Heart left ventricle (tissue), 16 donors: ENCODE data around the gene TSPAN14. TPM values are rescaled to one million over a fixed set of nuclear protein-coding genes. Genes with fewer than 3 reads are reported as not detected.
A peak's percentile ranks its signal among the peaks of the same experiment; 100 is the strongest.

Experiments used
- ATAC-seq, 4 donors: fragments of 200-7000 bp; cut with Tn5 transposase; one replicate each; pipeline ENCODE4 v1.9.1; 2020 to 2022; ENCODE audit warnings: moderate library complexity in 4 of 4, mild to moderate bottlenecking in 3 of 4, moderate number of reproducible peaks in 1 of 4
- DNase-seq, 5 donors: peaks; one replicate each; pipeline ENCODE4 v3.0.0-alpha.2; 2020
- H3K27ac ChIP-seq, 12 donors: fragments of 200-600 bp; sonication (generic) in 4 of 12; one replicate each; pipeline versions ENCODE4 v1.5.0 to v1.8.0; 2016 to 2022; ENCODE audit warnings: mild to moderate bottlenecking in 2 of 12
- H3K27me3 ChIP-seq, 9 donors: fragments of 200-600 bp; sonication (generic) in 2 of 9; one replicate each; pipeline versions ENCODE4 v1.5.1 to v1.8.0; 2016 to 2022; ENCODE audit warnings: mild to moderate bottlenecking in 3 of 9
- H3K36me3 ChIP-seq, 9 donors: fragments of 200-600 bp; sonication (generic) in 2 of 9; one replicate each; pipeline versions ENCODE4 v1.5.0 to v1.8.0; 2018 to 2022; ENCODE audit warnings: mild to moderate bottlenecking in 2 of 9
- H3K4me1 ChIP-seq, 12 donors: fragments of 200-600 bp; sonication (generic) in 4 of 12; one replicate each; pipeline versions ENCODE4 v1.5.0 to v1.8.0; 2016 to 2022; ENCODE audit warnings: mild to moderate bottlenecking in 3 of 12
- H3K4me3 ChIP-seq, 12 donors: fragments of 200-600 bp; sonication (generic) in 4 of 12; one replicate each; pipeline versions ENCODE4 v1.5.0 to v1.8.0; 2017 to 2022; ENCODE audit warnings: mild to moderate bottlenecking in 9 of 12, moderate library complexity in 4 of 12
- H3K9me3 ChIP-seq, 12 donors: fragments of 200-600 bp; sonication (generic) in 4 of 12; one replicate each; pipeline versions ENCODE4 v1.5.0 to v1.8.0; 2016 to 2022; ENCODE audit warnings: mild to moderate bottlenecking in 1 of 12
- POLR2A ChIP-seq, 2 donors: fragments of 450-650 bp; IDR thresholded peaks; one replicate each; pipeline ENCODE4 v1.6.1; 2017; ENCODE audit warnings: antibody characterized with exemption in 2 of 2, mild to moderate bottlenecking in 2 of 2, moderate library complexity in 2 of 2
- WGBS, 4 donors: extraction: QIAGEN DNeasy Blood & Tissue Kit in 2 of 4; methylation state at CpG; one replicate each; pipeline versions ENCODE4 v1.1.5 to v1.1.7; 2013 to 2018; 5-methylcytosine and 5-hydroxymethylcytosine counted together
- intact Hi-C, 10 donors: fragments of 100-400 bp; cut with DNase I; formaldehyde crosslinking; loops; one replicate each; pipeline versions ENCODE4 v1.11.1 to v1.14.2; 2022
- polyA plus RNA-seq, 2 donors: library from polyadenylated mRNA; stranded (reverse); fragments of 200-250 nt; gene quantifications; one replicate each; pipeline ENCODE4 v1.2.3, GENCODE V29; 2013
- total RNA-seq, 9 donors: library from RNA; depleted of rRNA in 2 of 9; stranded (reverse); fragments of >200 nt in 2 of 9; fragmentation: NEBNext Ultra II Directional in 3 of 9; extraction: Animal tissue kit (Norgen Biotek cat#: 25700) in 3 of 9; gene quantifications; one replicate each; pipeline versions ENCODE4 v1.1.0 to v1.2.4, GENCODE V29; 2016 to 2023
- TF ChIP-seq, protein P1 (sequence below), 12 donors: fragments of 200-600 bp; sonication (generic) in 4 of 12; IDR thresholded peaks; one replicate each; pipeline versions ENCODE4 v1.5.0 to v1.8.0; 2018 to 2022; ENCODE audit warnings: antibody characterized with exemption in 12 of 12, mild to moderate bottlenecking in 5 of 12
- donor health status: ischemic (EF 13 %, LVEDD 7.1; RV severe dilation, severe dysfunction).
- donor health status: healthy with polysubstance abuse.
- donor health status: DM: no; HTN: yes; CAD: no.
- donor health status: DM: no; HTN: no; CAD: no.
- donor health status: ischemic (EF 25% LVEDD 6.9; RV normal size, moderate dysfunction).
- donor health status: ischemic (EF 25% LVEDD 5.7; RV mildly dilated, moderate dysfunction).
- donor health status: healthy.
- donor health status: DM: yes; HTN: yes; CAD: no.
- donor health status: ischemic (EF 35%, LVEDD 5.7; RV mildly dilated, moderate dysfunction).
- donor health status: nonischemic (EF 11% LVEDD 7.7; RV severe dilation, severe dysfunction).
- donor health status: DM: yes; HTN: yes; CAD: no.
- donor health status: PGD.
- donor health status: ischemic (EF 29% LVEDD 5.4; RV normal size, mild dysfunction).
- donor health status: nonischemic (EF 23%, LVEDD 6.1; RV moderate dilation, normal function).

TSPAN14 gene
- total and polyA plus RNA-seq, 11 donors, result 17.4 to 71.5 (median 39.6) TPM

DNA sequence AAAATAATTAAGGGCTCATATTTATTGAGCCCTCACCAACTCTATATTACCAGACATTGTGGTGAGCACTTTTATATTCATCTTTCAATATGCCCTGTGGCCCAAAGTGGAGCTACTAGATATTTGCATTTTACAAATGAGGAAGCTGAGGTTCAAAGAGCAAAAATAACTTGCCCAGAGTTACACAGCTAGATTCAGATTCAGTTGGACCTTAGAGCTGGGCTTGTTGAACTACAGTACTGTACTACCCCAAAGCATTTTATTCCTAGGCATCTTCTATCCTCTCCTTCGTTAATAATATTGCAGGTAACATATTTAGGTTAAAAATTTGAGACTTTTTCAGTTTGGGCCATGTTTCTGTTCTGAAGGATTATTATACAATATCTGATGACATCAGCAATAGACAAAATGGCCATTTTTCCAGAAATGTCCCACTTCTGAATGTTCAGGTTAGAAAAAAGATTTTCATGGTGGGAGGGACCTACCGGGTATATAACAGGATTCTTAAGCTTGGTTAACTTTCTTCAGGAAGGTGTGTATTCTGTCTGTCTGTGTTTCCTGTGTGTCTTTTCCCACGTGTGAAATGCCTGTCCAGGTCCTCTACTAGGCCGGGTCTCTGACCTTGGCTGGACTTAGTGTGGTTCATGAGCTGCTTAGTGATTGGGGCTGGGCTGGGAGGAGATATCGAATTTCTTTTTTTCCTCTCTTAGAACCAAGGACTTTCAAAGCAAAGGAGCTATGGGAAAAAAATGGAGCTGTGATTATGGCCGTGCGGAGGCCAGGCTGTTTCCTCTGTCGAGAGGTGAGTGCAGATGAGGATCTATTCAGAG, 32.2 kb upstream of the TSPAN14 start:
- no peak for TF ChIP-seq POLR2A (IDR thresholded peaks at IDR 0.05)
- TF ChIP-seq, protein P1, sequence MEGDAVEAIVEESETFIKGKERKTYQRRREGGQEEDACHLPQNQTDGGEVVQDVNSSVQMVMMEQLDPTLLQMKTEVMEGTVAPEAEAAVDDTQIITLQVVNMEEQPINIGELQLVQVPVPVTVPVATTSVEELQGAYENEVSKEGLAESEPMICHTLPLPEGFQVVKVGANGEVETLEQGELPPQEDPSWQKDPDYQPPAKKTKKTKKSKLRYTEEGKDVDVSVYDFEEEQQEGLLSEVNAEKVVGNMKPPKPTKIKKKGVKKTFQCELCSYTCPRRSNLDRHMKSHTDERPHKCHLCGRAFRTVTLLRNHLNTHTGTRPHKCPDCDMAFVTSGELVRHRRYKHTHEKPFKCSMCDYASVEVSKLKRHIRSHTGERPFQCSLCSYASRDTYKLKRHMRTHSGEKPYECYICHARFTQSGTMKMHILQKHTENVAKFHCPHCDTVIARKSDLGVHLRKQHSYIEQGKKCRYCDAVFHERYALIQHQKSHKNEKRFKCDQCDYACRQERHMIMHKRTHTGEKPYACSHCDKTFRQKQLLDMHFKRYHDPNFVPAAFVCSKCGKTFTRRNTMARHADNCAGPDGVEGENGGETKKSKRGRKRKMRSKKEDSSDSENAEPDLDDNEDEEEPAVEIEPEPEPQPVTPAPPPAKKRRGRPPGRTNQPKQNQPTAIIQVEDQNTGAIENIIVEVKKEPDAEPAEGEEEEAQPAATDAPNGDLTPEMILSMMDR (IDR thresholded peaks at IDR 0.05), result no peak
- intact Hi-C loops, result no loop called here
- 80 to 84% (median 82%) methylated on average over 8 of the region's 8 CpGs for WGBS, 4 donors
- H3K27ac ChIP-seq, result no peak overlapping the region
- H3K36me3 ChIP-seq, result peaks cover 0 to 60% (median 40%) of the 10 kb centered on the region in 9 donors
- DNase-seq (no peak), ATAC-seq (no peak)
- no peaks in the 10 kb centered on the region for H3K27me3 ChIP-seq
- no peak overlapping the region for H3K4me3 ChIP-seq
- H3K4me1 ChIP-seq, result peaks cover 0 to 14% (median 0%) of the 10 kb centered on the region in 12 donors
- H3K9me3 ChIP-seq, result no peaks in the 10 kb centered on the region

DNA sequence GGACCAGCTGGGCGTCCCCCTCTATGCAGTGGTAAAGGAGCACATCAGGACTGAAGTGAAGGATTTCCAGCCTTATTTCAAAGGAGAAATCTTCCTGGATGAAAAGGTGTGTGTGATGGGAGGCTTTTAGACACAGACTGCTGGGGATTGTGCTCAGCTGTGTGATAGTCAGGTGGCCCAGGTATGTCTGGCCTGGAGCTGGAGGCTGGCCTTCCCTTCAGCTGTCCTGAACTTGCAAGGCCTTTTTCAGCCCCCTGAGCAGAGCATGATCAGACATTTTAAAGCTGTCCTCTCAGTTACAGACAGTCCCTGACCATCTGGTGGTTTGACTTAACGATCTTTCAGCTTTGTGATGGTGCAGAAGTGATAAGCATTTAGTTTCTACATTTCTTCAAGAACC, 28.2 kb upstream of the TSPAN14 start:
- Histone ChIP-seq H3K27me3 (no peaks in the 10 kb centered on the region), H3K36me3 (peaks cover 0 to 85% (median 60%) of the 10 kb centered on the region in 9 donors), H3K4me1 (peaks cover 0 to 10% (median 0%) of the 10 kb centered on the region in 12 donors), H3K9me3 (no peaks in the 10 kb centered on the region), H3K4me3 (no peak overlapping the region), H3K27ac (no peak overlapping the region)
- DNase-seq (no peak), ATAC-seq (no peak)
- intact Hi-C loops, result no loop called here
- TF ChIP-seq POLR2A (IDR thresholded peaks at IDR 0.05), result no peak
- TF ChIP-seq, protein P1 (IDR thresholded peaks at IDR 0.05), result no peak
- WGBS, 4 donors, result 80 to 96% (median 85%) methylated on average over 2 of the region's 2 CpGs

DNA sequence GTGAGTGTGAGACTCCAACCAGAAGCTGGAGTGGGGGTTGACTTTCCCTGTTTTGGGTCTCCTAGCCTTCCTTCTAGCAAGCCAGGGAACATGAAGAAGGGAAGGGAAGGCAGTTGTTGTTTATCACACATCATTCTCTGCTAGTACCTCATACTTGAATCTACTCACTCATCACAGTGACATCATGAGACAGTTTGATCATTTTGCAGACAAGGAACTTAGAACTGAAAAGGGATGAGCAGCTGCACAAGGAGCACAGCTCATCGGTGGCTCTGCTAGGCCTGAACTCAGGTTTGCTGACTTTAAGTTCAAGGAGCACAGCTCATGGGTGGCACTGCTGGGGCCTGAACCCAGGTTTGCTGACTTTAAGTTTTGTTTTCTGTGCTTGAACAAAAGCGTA, 26.6 kb upstream of the TSPAN14 start:
- Histone ChIP-seq H3K27ac (no peak overlapping the region), H3K4me3 (no peak overlapping the region), H3K4me1 (no peaks in the 10 kb centered on the region), H3K9me3 (no peaks in the 10 kb centered on the region), H3K27me3 (no peaks in the 10 kb centered on the region), H3K36me3 (peaks cover 0 to 88% (median 60%) of the 10 kb centered on the region in 9 donors)
- WGBS, 4 donors, result 98 to 100% (median 98%) methylated on average over 2 of the region's 2 CpGs
- intact Hi-C loops, result no loop called here
- no peak for ATAC-seq
- DNase-seq, result no peak
- TF ChIP-seq, protein P1 (IDR thresholded peaks at IDR 0.05), result no peak
- no peak for TF ChIP-seq POLR2A (IDR thresholded peaks at IDR 0.05)

DNA sequence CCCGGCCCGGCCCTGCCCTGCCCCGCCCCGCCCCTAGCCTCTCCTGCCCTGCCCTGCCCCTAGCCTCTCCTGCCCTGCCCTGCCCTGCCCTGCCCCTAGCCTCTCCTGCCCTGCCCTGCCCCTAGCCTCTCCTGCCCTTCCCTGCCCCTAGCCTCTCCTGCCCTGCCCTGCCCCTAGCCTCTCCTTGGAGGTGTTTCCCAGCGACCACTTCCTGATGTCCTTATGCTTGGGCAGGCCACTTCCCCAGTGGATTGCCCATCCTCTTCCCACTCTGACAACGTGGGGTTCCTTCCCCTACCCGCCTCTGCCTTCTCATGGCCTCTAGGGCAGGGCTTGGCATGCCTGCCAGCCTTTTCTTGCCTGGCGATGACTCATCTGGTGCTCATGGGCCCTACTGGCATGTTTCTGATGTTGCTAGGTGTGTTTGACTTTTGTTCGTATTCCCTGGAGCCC, 24.6 kb upstream of the TSPAN14 start:
- H3K27me3 ChIP-seq, result no peaks in the 10 kb centered on the region
- no peaks in the 10 kb centered on the region for H3K4me1 ChIP-seq
- DNase-seq, result no peak
- ATAC-seq, result peak in 2 of 4 donors; percentile 72 to 76
- H3K27ac ChIP-seq, result no peak overlapping the region
- H3K4me3 ChIP-seq, result no peak overlapping the region
- no peaks in the 10 kb centered on the region for H3K9me3 ChIP-seq
- intact Hi-C loops, result no loop called here
- TF ChIP-seq POLR2A (IDR thresholded peaks at IDR 0.05), result no peak
- TF ChIP-seq, protein P1 (IDR thresholded peaks at IDR 0.05), result no peak
- peaks cover 0 to 76% (median 50%) of the 10 kb centered on the region in 9 donors for H3K36me3 ChIP-seq
- WGBS, 4 donors, result 77 to 92% (median 81%) methylated on average over 9 of the region's 9 CpGs
